Activated naive CD4-positive, alpha-beta T cell treated with anti-CD3 and anti-CD28 coated beads, Interleukin-2, amount 50 U/mL, for 16 hours (primary cell): ENCODE data around the gene CFAP141.
"Not testable (repeated sequence)": the region's sequence is repeated elsewhere in the genome, so short reads cannot be mapped to it uniquely, and the experiment has no call there.

Source experiments
- DNase-seq: peaks from one replicate; pipeline ENCODE4 v3.0.0-alpha.2; 2020

Gene CFAP141

DNA sequence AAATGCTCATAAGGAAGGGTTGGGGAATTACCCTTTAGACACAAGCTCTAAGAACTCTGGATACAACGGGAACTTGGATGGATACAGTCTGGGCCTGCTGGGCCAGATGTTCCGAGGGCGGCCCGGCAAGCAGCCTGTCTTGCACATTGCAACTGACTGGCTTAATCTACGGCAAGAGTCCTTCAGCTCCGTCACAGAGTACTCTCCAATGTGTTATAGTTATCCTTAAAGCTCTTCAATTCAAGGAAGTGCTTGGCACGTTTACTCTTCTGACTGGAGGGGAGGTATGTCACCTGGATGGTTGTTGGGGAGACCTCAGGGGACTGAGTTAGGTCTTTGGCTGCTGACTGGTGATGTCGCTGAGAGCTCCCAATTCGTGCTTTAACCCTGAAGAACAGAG lies 1.1 kb upstream of the CFAP141 start:
- DNase-seq: no peak

DNA sequence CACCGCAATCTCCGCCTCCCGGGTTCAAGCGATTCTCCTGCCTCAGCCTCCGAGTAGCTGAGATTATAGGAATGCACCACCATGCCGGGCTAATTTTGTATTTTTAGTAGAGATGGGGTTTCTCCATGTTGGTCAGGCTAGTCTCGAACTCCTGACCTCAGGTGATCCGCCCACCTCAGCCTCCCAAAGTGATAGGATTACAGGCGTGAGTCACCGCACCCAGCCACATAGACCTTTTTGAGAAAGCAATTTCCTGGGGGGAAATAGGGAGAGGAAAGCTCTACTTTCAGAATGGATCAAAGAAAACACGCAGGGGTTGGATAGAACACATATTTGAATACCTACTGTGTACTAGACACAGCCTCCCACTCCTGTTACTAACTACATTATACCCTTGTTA lies 355 bp downstream of the CFAP141 start:
- DNase-seq: not testable (repeated sequence)

DNA sequence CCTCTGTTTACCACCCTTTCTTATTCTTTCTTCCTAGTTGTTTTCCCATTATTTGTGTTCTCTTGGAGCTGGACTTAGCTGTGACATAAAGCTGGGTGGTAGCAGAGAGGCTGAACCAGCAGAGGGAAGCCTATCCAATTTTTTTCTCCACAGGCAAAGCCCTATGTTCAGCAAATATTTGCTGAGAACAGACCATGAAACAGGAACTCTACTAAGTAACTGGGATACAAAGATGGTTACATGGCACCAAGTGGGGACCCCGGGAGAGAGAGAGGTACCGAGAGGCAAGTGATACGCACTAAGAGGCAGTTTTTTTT lies 6.6 kb downstream of the CFAP141 start:
- DNase-seq: no peak

DNA sequence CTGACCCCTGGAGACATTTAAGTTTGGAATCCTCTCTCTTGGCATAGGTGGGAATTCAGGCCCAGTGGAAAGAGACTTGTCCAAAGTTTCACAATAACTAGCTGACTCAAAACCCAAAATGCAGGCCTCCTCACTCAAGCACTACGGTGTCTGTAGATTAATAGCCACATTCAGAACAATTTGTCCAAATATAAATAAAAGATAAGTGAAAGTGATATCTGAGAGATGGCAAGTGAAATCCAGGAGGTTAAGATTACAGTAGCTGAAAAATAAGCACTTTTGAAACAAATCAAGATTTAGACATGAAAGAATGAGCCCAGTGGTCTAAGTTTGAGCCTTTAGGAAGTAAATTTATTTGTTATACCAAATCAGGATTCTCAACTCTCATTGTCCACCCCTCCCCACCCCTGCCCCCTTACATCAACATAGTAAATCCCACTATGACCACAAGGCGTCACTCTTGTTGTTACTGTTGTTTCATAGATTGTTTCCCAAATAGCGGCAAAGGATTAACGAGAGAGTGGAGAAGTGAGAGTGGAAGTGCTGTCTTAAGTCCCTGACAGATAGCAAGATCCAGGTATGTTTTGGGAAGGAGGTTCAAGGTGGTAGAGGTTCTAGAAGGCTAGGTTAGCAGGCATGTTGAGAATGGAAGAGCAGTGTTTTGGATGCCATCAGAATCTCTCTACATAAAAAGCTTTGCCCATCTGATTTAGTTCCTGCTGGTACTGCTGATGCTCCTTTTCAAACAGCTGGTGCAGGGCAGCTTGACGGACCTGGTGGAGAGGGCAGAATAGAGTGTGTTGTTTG lies 7.2 kb downstream of the CFAP141 start:
- peak; percentile 25 for DNase-seq

DNA sequence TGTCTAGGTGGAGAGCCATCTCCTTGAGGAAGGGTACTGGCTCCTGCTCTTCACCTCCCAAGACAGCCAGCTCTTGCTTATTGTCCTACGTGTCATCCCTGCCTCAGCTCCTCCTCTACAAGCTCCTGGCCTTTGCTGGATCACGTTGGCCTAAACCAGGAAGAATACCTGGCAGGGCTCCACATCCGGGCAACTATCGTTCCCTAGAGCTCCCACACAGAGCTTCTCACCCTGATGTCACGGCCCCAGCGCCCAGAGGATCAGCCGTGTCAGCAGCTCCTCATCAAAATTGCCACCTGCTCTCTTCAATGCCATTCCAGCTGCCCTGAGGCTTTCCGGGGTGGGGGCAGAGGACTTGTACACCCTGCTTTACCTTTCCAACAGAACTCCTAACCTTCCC lies 12.3 kb downstream of the CFAP141 start:
- no peak for DNase-seq

DNA sequence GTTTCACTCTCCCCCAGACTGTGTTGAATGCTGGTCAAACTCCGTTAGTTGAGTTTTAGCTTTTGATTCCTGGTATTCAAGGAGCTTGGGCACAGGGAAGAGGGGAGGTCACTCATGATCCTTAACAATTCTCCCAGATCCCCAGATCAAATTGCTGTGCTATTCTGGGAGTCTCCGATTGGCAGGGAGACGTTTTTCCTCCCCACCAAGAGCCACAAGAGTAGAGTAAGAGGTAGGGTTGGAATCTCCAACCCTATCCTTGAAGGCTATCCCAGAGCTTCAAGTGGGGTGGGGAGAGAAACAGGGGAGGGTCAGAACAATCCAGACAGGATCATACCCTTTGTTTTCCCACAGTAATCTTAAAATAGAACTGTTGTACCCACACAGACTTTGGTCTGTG lies 13.7 kb downstream of the CFAP141 start:
- no peak for DNase-seq

DNA sequence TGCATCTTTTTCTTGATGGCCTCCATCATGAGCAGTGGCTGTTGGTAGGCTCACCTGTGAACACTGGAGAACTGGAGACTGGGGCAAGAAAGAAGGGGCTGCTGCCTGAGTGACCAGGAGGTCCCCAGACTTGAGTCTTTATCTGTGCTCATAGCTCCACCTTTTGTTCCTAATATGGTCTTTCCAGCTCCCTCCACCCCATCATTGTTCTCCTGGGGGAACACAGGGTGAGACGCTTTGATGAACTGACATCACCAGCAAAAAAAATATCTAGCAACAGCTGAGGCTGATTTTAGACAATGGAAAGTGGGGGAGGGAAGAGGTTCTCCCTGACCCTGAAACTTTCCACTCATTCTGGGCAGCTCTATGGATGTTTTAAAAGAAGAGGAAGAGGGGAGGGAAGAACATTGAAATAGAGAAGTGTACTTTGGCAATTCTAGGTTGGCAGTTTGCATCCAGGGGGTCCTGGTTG lies 14.1 kb downstream of the CFAP141 start, which contains the start of gene TPM3:
Gene TPM3 (minus strand): TSS at position 111 of the 472 bp plus-strand sequence. CDS start 82 bp downstream, at position 29.
- DNase-seq: no peak

DNA sequence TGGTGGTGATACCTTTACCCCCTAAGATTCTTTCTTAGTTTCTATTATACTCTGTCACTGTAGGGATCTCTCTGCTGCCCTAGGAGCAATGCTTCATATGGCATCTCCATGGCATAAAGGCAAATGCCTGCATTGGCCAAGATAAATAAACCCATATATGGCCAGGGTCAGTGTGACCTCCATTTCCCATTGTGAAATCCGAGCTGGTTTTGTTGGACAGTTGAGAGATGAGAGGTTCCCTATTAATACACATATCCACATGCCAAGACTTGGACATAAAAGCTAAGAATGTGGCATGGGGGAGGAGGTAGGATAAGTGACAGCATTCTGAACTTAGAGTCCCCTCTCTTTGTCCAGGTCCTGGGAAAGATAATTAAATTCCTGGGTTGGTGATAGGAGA lies 15.6 kb downstream of the CFAP141 start:
- DNase-seq: no peak

DNA sequence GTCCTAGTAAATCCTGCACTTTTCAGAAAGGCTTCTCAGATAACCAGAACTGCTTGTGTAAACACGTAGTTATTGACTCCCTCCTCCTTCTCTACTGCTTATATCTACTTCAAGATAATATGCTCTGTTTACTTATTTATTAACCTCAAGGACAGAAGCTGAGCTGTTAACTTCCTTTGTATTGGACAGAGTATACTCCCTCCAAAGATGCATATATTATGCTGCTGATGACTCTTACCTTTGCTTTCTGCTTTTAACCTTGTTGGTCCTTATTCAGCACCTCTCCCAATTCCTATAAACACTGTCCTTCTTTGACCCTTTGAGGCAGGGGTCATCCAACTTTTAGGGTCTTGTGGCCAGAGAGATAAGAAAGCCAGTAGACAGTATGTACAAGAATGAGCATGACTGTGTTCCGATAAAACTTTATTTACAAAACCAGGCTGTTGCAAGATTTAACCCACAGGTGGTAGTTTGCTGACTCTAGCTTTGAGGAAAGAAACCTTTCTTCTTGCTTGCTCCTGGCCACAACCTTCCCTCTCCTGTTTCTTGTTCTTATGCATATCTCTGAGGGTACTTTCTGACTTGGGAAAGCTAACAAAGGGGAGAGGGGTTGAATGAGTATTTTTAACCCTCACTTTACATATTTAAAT lies 19.2 kb downstream of the CFAP141 start:
- no peak for DNase-seq

DNA sequence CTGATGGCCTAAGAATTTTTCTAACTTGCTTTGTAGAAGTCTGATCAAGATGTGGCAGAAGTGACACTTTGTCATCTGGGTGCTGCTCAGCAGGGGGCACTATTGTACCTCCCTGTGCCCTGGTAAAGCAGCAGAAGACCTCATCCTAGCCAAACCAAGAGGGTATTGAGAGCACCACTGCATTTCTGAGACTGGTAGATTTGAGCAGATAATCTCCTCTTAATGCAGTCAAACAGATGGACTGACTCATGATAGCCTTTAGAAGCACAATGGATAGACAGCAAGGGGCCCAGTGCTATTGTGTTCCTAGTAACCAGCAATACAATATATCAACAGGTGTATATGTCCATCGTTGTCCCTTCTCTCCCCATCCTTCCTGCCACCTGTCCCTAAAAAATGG lies 20.0 kb downstream of the CFAP141 start:
- DNase-seq: peak; percentile 73

DNA sequence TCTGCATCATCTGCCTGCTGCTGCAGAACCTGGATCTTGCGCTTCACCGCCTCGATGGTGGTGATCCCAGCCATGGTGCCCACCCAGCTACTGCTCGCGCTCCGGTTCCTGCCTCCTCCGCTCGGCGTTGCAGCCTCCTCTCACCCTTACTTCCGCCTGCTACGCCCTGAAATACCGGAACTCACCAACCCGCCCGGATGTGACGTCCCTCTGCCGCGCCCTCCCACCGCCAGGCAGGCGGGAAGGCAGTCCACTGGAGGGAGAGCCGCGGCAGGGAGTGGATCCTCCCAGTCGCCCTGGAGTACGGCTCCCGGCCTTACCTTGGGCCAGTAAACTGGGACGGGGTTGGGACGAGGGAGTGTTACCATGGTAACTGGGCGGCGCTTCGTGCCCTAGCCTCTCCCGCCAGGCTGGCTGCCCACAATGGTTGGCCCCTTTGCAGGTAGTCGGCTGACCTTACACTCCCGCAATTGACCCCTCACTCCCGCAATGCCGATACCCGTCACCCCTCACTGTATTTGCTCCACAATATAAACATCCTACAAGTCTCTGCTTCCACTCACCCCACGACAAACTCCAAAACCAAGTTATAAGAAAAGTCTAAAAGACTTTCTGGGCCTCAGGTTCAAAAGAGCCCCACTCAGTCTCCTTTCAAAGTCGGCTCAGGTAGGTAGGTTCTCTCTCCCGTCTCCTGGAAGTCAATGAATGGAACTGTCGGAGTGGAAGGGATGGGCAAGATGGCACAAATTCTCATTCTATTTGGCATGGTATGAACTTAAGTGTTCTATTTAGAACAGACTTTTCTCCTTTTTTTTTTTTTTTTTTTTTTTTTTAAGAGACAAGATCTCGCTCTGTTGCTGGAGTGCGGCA lies 22.9 kb downstream of the CFAP141 start:
- DNase-seq: peak; percentile 93

DNA sequence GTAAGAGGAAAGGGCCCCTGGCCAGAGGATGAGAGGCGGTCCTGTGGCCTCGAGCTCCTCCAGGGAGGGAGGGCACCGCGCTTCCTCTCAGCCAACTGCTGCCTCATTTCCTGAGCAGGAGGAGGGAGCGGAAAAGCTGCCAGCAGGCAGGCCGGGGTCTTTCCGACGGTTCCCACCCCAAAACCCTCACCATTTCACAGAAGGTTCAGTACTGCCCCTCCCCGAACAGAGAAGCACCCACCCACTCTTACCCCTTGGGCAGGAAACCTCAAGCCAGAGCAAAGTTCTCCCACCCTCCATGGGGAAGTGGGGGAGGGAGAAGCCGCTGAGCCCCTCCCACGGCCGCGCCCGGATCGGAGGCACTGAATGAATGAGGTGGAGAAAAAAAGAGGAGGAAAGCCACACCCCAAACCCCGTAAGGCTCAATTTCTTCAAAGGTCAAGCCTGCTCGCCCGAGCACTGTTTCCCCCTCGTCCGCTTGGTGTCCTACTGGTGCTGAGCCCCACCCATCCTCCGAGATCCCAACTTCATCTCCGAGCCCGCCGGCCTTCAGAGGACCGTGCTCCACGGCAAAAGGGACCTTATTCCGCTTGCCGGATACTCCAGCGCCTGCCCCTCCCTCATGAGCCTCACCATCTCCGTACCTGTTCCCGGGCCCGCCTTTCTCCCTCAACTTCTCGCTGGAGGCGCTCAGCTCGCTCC lies 23.6 kb downstream of the CFAP141 start:
- DNase-seq: peak; percentile 59

DNA sequence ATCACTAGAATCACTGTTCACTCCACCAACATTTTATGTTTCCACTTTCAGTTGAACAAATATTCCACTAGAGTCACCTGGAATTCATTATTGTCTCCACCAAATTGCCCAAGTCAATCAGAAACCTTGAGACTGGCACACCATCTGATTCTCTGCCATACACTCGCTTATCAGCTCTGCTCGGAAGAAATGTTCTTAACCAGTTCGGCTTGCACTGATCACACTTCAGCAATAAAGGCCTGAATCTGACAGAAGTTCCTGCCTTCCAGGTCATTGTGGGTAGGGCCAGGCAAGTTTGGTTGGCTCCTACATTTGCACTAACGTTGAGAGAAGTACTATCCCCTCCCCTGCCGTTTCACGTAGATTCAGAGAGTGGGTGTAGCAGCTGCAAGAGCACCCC lies 24.2 kb downstream of the CFAP141 start:
- no peak for DNase-seq

DNA sequence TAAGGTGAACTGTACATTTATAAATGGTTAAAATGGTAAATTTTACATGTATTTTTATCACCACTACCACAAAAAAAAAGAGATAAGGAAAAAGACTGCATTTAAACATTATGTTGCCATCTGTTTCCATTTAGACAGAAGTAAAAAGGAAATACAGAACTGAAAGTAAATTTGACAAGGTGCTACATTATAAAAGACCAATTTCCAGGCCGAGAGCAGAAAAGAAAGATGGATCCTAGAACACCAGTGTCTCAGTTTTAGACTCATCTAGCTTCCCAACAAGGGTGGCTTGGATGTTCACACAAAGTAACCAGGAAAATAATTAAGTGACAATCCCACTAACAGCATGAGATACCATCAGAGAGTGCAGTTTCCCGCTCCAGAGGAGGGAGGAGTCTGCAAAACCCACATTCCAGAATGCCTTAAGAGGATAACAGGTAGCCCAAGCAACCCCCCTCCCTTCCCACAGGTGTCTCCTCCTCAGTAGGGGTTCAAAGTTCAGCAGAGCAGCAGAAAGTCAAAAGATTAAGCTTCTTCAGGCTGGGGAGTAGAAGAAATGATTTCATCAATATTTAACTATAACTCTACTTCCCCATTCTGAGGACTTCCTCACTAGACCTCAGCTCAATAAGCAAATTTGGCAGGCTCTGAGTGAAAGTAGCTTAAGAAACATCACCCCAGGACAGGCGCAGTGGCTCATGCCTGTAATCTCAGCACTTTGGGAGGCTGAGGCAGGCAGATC lies 26.0 kb downstream of the CFAP141 start:
- no peak for DNase-seq

DNA sequence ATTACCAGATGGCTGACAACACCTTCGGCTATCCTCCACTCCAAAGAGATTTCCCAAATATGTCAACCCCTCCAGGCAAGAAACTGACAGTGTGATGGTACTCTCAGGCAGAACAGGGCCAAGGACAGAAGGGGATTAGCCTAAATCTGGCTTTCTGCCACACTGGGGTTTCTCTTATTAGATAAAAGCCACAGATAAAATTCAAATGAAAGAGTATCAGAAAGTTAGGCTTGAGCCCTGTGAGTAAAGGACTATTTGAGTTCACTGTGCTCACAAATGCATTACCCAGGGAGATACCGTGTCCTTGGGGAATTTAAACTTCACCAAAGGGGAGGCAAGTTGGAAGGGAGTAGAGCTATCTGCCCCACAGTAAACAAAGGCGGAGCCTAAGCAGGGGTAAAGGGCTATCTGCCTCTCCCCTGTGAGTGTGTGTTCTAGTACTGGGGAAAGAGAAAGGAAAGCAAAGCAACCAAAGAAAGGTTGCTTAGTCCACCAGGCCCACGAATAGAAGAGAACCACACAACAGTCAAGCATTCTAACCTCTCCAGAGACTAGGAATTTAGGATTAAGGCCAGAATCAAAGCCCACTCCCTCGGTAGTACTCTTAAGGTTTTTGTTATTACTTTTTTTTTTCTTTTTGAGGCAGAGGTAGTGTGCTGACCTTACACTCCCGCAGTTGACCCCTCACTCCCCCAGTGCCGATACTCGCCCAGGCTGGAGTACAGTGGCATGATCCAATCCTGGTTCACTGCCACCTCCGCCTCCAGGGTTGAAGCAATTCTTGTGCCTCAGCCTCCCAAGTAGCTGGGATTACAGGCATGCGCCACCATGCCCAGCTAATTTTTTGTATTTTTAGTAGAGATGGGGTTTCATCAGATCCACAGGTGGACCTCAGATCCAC lies 27.0 kb downstream of the CFAP141 start:
- no peak for DNase-seq

DNA sequence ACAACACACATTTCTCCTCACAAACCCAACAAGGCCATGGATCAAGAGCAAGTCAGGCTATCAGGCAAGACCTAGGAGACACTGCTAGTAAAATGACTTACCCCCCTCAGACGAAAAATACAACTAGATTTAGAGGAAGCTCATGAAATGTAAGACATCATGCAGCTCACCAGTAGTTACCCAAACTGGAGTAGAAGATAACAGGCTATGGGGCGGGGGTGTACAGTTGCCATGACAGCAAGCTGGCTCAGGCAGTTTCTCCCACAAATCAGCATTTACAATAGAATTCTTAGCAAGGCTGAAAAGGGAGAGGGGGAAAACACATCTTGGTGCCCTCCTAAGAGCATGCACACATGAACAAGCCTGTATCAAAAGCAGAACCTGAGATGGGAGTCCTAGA lies 28.1 kb downstream of the CFAP141 start:
- no peak for DNase-seq

DNA sequence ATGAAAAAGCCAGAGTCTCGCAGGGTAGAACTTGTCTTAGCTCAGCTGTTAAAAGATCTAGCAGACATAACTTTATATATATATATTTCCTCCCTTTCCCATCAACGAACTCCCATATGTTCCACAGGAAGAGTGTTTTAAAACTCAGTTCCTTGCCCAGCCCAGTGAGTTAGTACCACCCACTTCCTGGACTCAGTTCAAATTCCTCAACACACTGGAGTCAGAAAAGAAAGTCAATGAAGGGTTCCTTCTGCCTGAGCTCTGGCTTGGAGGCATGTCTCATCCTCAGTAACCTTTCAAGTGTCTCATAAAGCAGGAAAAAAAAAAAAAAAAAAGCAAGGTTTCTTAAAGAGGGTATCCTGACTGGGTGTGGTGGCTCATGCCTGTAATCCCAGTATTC lies 29.8 kb downstream of the CFAP141 start:
- no peak for DNase-seq

DNA sequence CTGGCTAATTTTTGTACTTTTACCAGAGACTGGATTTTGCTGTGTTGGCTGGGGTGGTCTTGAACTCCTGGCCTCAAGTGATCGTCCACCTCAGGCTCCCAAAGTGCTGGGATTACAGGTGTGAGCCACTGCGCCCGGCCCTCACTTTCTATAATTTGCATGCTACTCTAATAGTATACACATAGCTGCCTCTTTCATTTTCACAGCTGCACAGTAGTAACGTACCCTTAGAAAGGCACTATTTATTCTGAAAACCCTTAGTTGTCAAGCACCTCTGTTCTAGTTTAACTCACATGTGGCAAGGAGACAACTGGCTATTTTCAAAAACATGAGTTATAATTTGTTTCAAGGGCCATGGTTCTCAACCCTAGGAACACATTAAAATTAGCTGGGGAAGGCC lies 31.5 kb downstream of the CFAP141 start:
- DNase-seq: no peak

DNA sequence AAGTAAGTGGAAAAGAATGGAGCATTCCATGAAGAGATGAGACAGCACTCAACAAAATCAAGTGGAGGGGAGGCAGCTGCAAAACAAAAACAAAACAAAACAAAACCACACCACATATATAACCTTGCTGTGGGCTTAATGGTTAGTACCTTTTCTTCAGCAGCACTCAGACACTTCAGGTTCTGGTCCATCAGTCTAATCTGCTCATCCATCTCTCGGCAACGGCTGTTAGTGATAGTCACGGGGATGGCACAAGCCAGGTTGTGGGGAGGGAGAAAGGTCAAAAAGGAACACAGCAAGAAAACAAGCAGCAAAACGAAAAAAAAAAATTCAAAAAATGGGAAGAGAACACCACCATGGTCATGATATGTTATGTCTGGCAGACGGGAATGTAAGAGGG lies 34.3 kb downstream of the CFAP141 start:
- DNase-seq: no peak

DNA sequence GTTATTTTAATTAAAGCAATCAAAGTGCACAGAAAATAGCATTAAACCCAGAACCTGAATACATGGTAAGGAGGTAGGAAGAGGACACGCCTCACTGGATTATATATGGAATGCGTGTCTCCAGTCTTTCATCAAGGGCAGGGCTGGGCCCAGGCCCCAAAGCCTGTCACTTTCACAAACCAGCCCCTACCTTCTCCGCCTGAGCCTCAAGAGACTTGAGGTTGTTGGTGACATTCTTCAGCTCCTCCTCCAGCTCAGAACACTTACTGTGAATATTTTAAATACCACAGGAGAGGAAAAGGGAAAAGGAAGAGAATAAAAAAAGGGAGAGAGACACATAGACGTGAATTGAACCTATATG lies 34.9 kb downstream of the CFAP141 start:
- DNase-seq: no peak

DNA sequence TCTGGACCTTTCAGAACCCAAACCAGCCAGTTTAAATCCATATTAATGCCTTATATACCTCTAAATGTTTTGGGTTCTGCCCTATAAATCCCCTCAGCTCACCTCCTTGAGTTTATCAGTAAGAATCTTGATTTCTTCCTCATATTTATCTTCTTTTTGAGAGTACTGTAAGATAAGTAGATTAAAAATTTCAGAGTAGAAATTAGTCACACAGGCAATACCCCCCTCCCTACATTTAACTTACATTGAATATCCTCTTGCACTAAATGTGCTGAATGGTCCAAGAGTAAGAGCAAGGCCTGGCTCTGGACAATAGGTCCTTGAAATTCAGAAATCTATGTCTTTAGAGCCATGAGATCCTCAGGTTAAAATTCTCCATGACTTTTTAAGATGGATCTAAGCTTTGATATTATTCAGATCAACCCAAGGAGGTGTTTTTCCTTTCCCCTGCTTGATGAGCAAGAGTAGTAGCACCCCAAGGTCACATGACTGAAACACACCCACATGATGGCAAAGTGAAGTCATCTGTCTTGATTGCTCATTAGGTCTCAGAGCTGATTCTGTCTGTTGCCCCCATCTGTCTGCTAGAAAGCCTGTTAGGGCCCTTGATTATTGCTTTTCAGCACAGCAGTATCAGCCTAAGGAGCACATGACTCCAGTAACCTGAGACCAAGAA lies 35.4 kb downstream of the CFAP141 start:
- peak; percentile 67 for DNase-seq
